Measurements from ENCODE around the gene DLEU7.

- TF ChIP-seq EP300 (IDR thresholded peaks at IDR 0.05; ENCODE audit: borderline replicate concordance in 1 of 2, control insufficient read depth in 1 of 2, low read depth in 2 of 2, low read length in 2 of 2), result no peak
- no peak for TF ChIP-seq SIN3A (IDR thresholded peaks at IDR 0.05; ENCODE audit: low read depth, low read length)
- TF ChIP-seq POLR2A (IDR thresholded peaks at IDR 0.05; ENCODE audit: low read depth, low read length), result no peak
These were observed 12.0 kb downstream of the DLEU7 start for GRCh38 chr13:50831512-50831911.

Data from GM12878 (cell line).